HepG2 (cell line): ENCODE results near the gene LIME1. TPM values are rescaled to one million over a fixed set of nuclear protein-coding genes. Genes with fewer than 3 reads are reported as not detected.
A peak's percentile ranks its signal among the peaks of the same experiment; 100 is the strongest.

Experiments
- ATF5 ChIP-seq: sonication (generic); formaldehyde crosslinking; IDR thresholded peaks from 2 replicates; pipeline ENCODE4 v1.4.0; 2020; ENCODE audit warnings: mild to moderate bottlenecking, low read depth, missing genetic modification reagents
- CHD4 ChIP-seq: fragments of 200-600 bp; sonication (generic); IDR thresholded peaks from 2 replicates; pipeline ENCODE4 v1.7.0; 2017; ENCODE audit warnings: mild to moderate bottlenecking, low read length, borderline replicate concordance
- EZH2 ChIP-seq: conservative IDR thresholded peaks from 2 replicates; pipeline ENCODE4 v1.6.1; 2012; ENCODE audit warnings: mild to moderate bottlenecking, low read depth, low read length, moderate library complexity
- GTF2F1 ChIP-seq: fragments of 150-350 bp; IDR thresholded peaks from 2 replicates; pipeline ENCODE4 v1.6.1; 2014; ENCODE audit warnings: low read length
- IRF9 ChIP-seq: sonication (generic); formaldehyde crosslinking; IDR thresholded peaks from 2 replicates; pipeline ENCODE4 v1.8.0; 2022; ENCODE audit warnings: missing genetic modification reagents, mild to moderate bottlenecking, borderline replicate concordance
- KMT2B ChIP-seq: IDR thresholded peaks from 2 replicates; pipeline ENCODE4 v1.6.1; 2016; ENCODE audit warnings: missing genetic modification reagents, missing compliant biosample characterization
- MAFK ChIP-seq, 2 experiments: IDR thresholded peaks in 1 of 2; conservative IDR thresholded peaks in 1 of 2; 2 replicates each; pipeline ENCODE4 v1.6.1; 2011; ENCODE audit warnings: improper control_type of control experiment in 2 of 2, low read length in 2 of 2
- MIER2 ChIP-seq: IDR thresholded peaks from 2 replicates; pipeline ENCODE4 v1.6.1; 2016; ENCODE audit warnings: missing biosample characterization, missing genetic modification reagents
- NFIB ChIP-seq: sonication (generic); formaldehyde crosslinking; IDR thresholded peaks from 2 replicates; pipeline ENCODE4 v1.9.0; 2021; ENCODE audit warnings: missing genetic modification reagents, mild to moderate bottlenecking, borderline replicate concordance
- PCBP2 ChIP-seq: fragments of 200-400 bp; formaldehyde crosslinking; optimal IDR thresholded peaks from 2 replicates; pipeline ENCODE3; 2018; ENCODE audit warnings: low read length, low read depth; ENCODE audit not compliant: poor library complexity, severe bottlenecking
- POLR2G ChIP-seq: fragments of 200-400 bp; formaldehyde crosslinking; IDR thresholded peaks from 2 replicates; pipeline ENCODE4 v1.6.1; 2018; ENCODE audit warnings: mild to moderate bottlenecking, low read depth, low read length, moderate library complexity
- REPIN1 ChIP-seq: sonication (generic); formaldehyde crosslinking; IDR thresholded peaks from 2 replicates; pipeline ENCODE4 v1.8.0; 2022; ENCODE audit warnings: missing genetic modification reagents, low read depth, mild to moderate bottlenecking, borderline replicate concordance
- REST ChIP-seq, 2 experiments: IDR thresholded peaks; 2 replicates each; pipeline ENCODE4 v1.6.1; 2011 to 2012; ENCODE audit warnings: low read length in 2 of 2, borderline replicate concordance in 1 of 2, low read depth in 1 of 2, mild to moderate bottlenecking in 1 of 2, moderate library complexity in 1 of 2
- TRIM24 ChIP-seq: sonication (generic); formaldehyde crosslinking; IDR thresholded peaks from 2 replicates; pipeline ENCODE4 v1.8.0; 2022; ENCODE audit warnings: mild to moderate bottlenecking, missing genetic modification reagents
- ZBTB42 ChIP-seq: sonication (generic); formaldehyde crosslinking; IDR thresholded peaks from 2 replicates; pipeline ENCODE4 v1.5.0; 2020; ENCODE audit warnings: mild to moderate bottlenecking, missing genetic modification reagents
- ZFP36L2 ChIP-seq: sonication (generic); formaldehyde crosslinking; IDR thresholded peaks from 2 replicates; pipeline ENCODE4 v1.4.0; 2020; ENCODE audit warnings: missing genetic modification reagents
- ZNF143 ChIP-seq: sonication (generic); formaldehyde crosslinking; IDR thresholded peaks from 2 replicates; pipeline ENCODE4 v1.4.0; 2020; ENCODE audit warnings: missing genetic modification reagents
- ZNF501 ChIP-seq: sonication (generic); formaldehyde crosslinking; IDR thresholded peaks from 2 replicates; pipeline ENCODE4 v1.5.1; 2020; ENCODE audit warnings: mild to moderate bottlenecking, moderate library complexity, missing genetic modification reagents
- ZNF543 ChIP-seq: sonication (generic); formaldehyde crosslinking; IDR thresholded peaks from 2 replicates; pipeline ENCODE4 v1.4.0; 2020; ENCODE audit warnings: mild to moderate bottlenecking, missing genetic modification reagents
- ZNF737 ChIP-seq: sonication (generic); formaldehyde crosslinking; IDR thresholded peaks from 2 replicates; pipeline ENCODE4 v1.5.0; 2020; ENCODE audit warnings: missing genetic modification reagents, mild to moderate bottlenecking, borderline replicate concordance
- ZNF850 ChIP-seq: sonication (generic); formaldehyde crosslinking; conservative IDR thresholded peaks from 2 replicates; pipeline ENCODE4 v1.9.0; 2021; ENCODE audit warnings: mild to moderate bottlenecking, missing genetic modification reagents
- polyA plus RNA-seq, 8 experiments: library from polyadenylated mRNA; depleted of rRNA in 3 of 8; stranded (reverse) in 7 of 8; unstranded in 1 of 8; fragments of >200 nt; fragmentation: Illumina TruSeq in 4 of 8; extraction: Trizol in 4 of 8; gene quantifications; 2 replicates each; pipeline versions ENCODE4 v1.2.1 to v1.2.3, GENCODE V29; 2011 to 2016; ENCODE audit warnings: low read depth in 4 of 8, missing spikeins in 1 of 8, mixed read lengths in 1 of 8; ENCODE audit not compliant: insufficient read depth in 1 of 8
- total RNA-seq, 5 experiments: library from RNA; depleted of rRNA; stranded (reverse); fragments of >200 nt; fragmentation: Illumina TruSeq; extraction: Trizol; gene quantifications; 2 replicates each; pipeline ENCODE4 v1.2.3, GENCODE V29; 2016; ENCODE audit warnings: low read depth in 1 of 5
- TF ChIP-seq, protein P1 (sequence below): IDR thresholded peaks from 2 replicates; pipeline ENCODE4 v1.6.1; 2016
- TF ChIP-seq, protein P2 (sequence below): sonication (generic); formaldehyde crosslinking; IDR thresholded peaks from 2 replicates; pipeline ENCODE4 v1.8.1; 2023; ENCODE audit warnings: missing genetic modification reagents, inconsistent platforms, borderline replicate concordance

The LIME1 gene
- total and polyA plus RNA-seq, 2 of the 13 experiments (the other 11 are each of a cell fraction or from before 2014, with no cell fraction given): 13.0 to 61.5 TPM

DNA sequence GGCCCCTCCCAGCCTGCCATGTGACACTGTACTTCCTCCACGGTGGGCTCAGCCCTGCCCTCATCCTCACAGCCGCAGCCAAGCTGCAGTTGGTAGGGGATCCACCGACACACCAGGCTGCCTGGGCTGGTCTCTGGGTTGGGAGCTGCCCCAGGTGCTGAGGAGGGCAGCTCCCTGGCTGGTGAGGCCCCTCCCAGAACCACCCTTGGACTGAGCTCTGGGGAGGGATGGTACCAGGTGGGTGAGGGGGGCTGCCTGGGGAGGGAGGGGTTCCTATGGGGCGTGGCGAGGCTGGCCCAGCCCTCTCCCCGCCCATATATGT is 40.2 kb upstream of the LIME1 start (continued):
- peak in 1 of 2 experiments; percentile 31; a peak in 1 of 4 replicates for TF ChIP-seq REST (IDR thresholded peaks at IDR 0.05; ENCODE audit: borderline replicate concordance in 1 of 2, low read depth in 1 of 2, low read length in 2 of 2)
- no peak for TF ChIP-seq GTF2F1
- 0 out of 2 replicates have a peak, but pooled peaks have one; percentile 8 for TF ChIP-seq KMT2B (CRISPR knock-in tag)
- no peak for TF ChIP-seq MIER2 (CRISPR knock-in tag)
- TF ChIP-seq TRIM24 (CRISPR knock-in tag): no peak
- TF ChIP-seq MAFK (conservative IDR thresholded peaks at IDR 0.05 in 1 of 2, IDR thresholded peaks at IDR 0.05 in 1 of 2; ENCODE audit: low read length in 2 of 2): no peak
- no peak for TF ChIP-seq REPIN1 (CRISPR knock-in tag)
- TF ChIP-seq, protein P1, sequence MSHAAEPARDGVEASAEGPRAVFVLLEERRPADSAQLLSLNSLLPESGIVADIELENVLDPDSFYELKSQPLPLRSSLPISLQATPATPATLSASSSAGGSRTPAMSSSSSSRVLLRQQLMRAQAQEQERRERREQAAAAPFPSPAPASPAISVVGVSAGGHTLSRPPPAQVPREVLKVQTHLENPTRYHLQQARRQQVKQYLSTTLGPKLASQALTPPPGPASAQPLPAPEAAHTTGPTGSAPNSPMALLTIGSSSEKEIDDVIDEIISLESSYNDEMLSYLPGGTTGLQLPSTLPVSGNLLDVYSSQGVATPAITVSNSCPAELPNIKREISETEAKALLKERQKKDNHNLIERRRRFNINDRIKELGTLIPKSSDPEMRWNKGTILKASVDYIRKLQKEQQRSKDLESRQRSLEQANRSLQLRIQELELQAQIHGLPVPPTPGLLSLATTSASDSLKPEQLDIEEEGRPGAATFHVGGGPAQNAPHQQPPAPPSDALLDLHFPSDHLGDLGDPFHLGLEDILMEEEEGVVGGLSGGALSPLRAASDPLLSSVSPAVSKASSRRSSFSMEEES (CRISPR knock-in tag): no peak
- TF ChIP-seq, protein P2, sequence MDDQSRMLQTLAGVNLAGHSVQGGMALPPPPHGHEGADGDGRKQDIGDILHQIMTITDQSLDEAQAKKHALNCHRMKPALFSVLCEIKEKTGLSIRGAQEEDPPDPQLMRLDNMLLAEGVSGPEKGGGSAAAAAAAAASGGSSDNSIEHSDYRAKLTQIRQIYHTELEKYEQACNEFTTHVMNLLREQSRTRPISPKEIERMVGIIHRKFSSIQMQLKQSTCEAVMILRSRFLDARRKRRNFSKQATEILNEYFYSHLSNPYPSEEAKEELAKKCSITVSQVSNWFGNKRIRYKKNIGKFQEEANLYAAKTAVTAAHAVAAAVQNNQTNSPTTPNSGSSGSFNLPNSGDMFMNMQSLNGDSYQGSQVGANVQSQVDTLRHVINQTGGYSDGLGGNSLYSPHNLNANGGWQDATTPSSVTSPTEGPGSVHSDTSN (CRISPR knock-in tag): no peak
- TF ChIP-seq POLR2G: peak; percentile 35
- TF ChIP-seq ZFP36L2: no peak
- TF ChIP-seq ZNF143: no peak
- TF ChIP-seq ZNF850 (CRISPR knock-in tag): no peak
- 0 out of 2 replicates have a peak, but pooled peaks have one; percentile 22 for TF ChIP-seq ZNF737 (CRISPR knock-in tag)
- TF ChIP-seq IRF9 (CRISPR knock-in tag): no peak
- TF ChIP-seq ZNF543: no peak
- no peak for TF ChIP-seq EZH2
- no peak for TF ChIP-seq ATF5 (CRISPR knock-in tag)
- TF ChIP-seq PCBP2: no peak
- TF ChIP-seq ZBTB42 (CRISPR knock-in tag): 0 out of 2 replicates have a peak, but pooled peaks have one; percentile 39
- no peak for TF ChIP-seq ZNF501
- TF ChIP-seq NFIB (CRISPR knock-in tag): no peak
- no peak for TF ChIP-seq CHD4
